ENCODE data around the gene CCDC68. TPM values are rescaled to one million over a fixed set of nuclear protein-coding genes. Genes with fewer than 3 reads are reported as not detected.

The CCDC68 gene
- total and polyA plus RNA-seq, 2 experiments from 2014 or later = 0.11 to 0.18 TPM

DNA sequence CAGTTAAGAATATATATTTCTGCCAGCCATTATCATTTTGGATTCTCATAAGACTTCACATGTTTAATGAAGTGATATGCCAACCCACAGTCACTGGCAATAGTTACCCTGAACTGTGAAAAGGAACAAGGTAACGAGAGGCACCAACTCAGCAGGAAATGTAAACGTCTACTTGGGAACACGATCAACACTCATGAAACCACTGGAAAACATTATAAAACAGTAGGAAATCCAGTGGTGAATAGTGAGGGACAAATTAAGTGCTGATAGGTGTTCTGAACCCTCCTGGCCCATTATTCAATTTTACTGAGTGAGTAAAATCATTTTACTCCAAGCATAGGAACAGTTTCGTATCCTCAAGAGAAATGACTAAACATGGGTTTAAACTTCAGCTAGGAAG, 17.1 kb downstream of the CCDC68 start:
- Histone ChIP-seq H3K9me2 (ENCODE audit: insufficient read depth) (no peaks in the 10 kb centered on the region), H3K36me3 (ENCODE audit: low read depth) (no peaks in the 10 kb centered on the region), H3K4me3 (no peak overlapping the region), H2AFZ (no peak overlapping the region), H3K4me1 (ENCODE audit: insufficient read depth) (no peaks in the 10 kb centered on the region), H3K79me2 (ENCODE audit: insufficient read depth) (no peaks in the 10 kb centered on the region), H3K27ac (no peak overlapping the region), H3F3A (ENCODE audit: insufficient read depth) (no peaks in the 10 kb centered on the region), H4K20me1 (ENCODE audit: insufficient read depth) (no peaks in the 10 kb centered on the region), H3K27me3 (replicated peaks; ENCODE audit: insufficient read depth) (no peaks in the 10 kb centered on the region), H3K9me3 (ENCODE audit: low read depth) (no peaks in the 10 kb centered on the region), H3K4me2 (ENCODE audit: unreplicated experiment) (no peak overlapping the region), H3K9ac (no peak overlapping the region)
- DNase-seq = no peak
- 68 to 72% methylated on average over 4 of the region's 4 CpGs for WGBS, 2 experiments (ENCODE audit: low coverage in 1 of 2, low lambda C conversion rate in 2 of 2, missing lambda C conversion rate in 2 of 2)
- in situ Hi-C loops (cut with MboI) = no loop called here
- TF ChIP-seq EZH2 (IDR thresholded peaks at IDR 0.05; ENCODE audit: insufficient read depth, poor library complexity, severe bottlenecking) (no peak), EZH2phosphoT487 (IDR thresholded peaks at IDR 0.05; ENCODE audit: insufficient read depth, low read depth) (no peak)

- Histone ChIP-seq H3K27me3 (replicated peaks; ENCODE audit: insufficient read depth) (no peaks in the 10 kb centered on the region), H4K20me1 (ENCODE audit: insufficient read depth) (no peaks in the 10 kb centered on the region), H3F3A (ENCODE audit: insufficient read depth) (no peaks in the 10 kb centered on the region), H3K9ac (no peak overlapping the region), H3K4me2 (ENCODE audit: unreplicated experiment) (no peak overlapping the region), H3K4me1 (ENCODE audit: insufficient read depth) (no peaks in the 10 kb centered on the region), H3K9me2 (ENCODE audit: insufficient read depth) (no peaks in the 10 kb centered on the region), H3K4me3 (no peak overlapping the region), H3K79me2 (ENCODE audit: insufficient read depth) (no peaks in the 10 kb centered on the region), H3K36me3 (ENCODE audit: low read depth) (no peaks in the 10 kb centered on the region), H3K27ac (no peak overlapping the region), H2AFZ (no peak overlapping the region), H3K9me3 (ENCODE audit: low read depth) (no peaks in the 10 kb centered on the region)
- DNase-seq = no peak
- in situ Hi-C loops (cut with MboI) = no loop called here
- 90 to 91% methylated on average over 7 of the region's 7 CpGs for WGBS, 2 experiments (ENCODE audit: low coverage in 1 of 2, low lambda C conversion rate in 2 of 2, missing lambda C conversion rate in 2 of 2)
- TF ChIP-seq EZH2phosphoT487 (IDR thresholded peaks at IDR 0.05; ENCODE audit: insufficient read depth, low read depth) = no peak
- TF ChIP-seq EZH2 (IDR thresholded peaks at IDR 0.05; ENCODE audit: insufficient read depth, poor library complexity, severe bottlenecking) = no peak
Observed at GRCh38 chr18:54939361-54939917, 19.8 kb downstream of the CCDC68 start.

DNA sequence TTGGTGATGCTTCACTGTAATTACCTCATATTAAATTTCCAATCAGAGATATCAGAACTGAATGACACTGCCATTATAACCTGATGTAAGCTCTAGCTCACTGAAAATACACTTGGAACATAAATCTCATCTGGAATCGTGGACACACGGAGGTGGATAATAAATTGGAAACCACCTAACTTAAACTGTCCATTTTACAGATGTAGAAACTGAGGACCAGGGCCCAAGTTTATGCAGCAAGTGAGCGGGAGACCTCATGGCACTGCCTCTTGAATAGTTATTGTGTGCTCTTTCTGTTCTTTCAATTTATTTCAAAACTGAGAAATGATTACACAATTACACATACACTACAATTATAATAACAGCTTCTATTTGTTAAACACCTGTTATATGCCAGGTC, 20.8 kb downstream of the CCDC68 start:
- Histone ChIP-seq H3K9me2 (ENCODE audit: insufficient read depth) (no peaks in the 10 kb centered on the region), H4K20me1 (ENCODE audit: insufficient read depth) (no peaks in the 10 kb centered on the region), H3K4me2 (ENCODE audit: unreplicated experiment) (no peak overlapping the region), H3K27me3 (replicated peaks; ENCODE audit: insufficient read depth) (no peaks in the 10 kb centered on the region), H3K36me3 (ENCODE audit: low read depth) (no peaks in the 10 kb centered on the region), H3K9ac (no peak overlapping the region), H3K9me3 (ENCODE audit: low read depth) (no peaks in the 10 kb centered on the region), H3K4me3 (no peak overlapping the region), H3K79me2 (ENCODE audit: insufficient read depth) (no peaks in the 10 kb centered on the region), H3K4me1 (ENCODE audit: insufficient read depth) (no peaks in the 10 kb centered on the region), H3K27ac (no peak overlapping the region), H3F3A (ENCODE audit: insufficient read depth) (no peaks in the 10 kb centered on the region), H2AFZ (no peak overlapping the region)
- WGBS, 2 experiments (ENCODE audit: low coverage in 1 of 2, low lambda C conversion rate in 2 of 2, missing lambda C conversion rate in 2 of 2) = 84 to 89% methylated on average over 3 of the region's 3 CpGs
- TF ChIP-seq EZH2 (IDR thresholded peaks at IDR 0.05; ENCODE audit: insufficient read depth, poor library complexity, severe bottlenecking) (no peak), EZH2phosphoT487 (IDR thresholded peaks at IDR 0.05; ENCODE audit: insufficient read depth, low read depth) (no peak)
- in situ Hi-C loops (cut with MboI) = no loop called here
- DNase-seq = no peak

- no peak overlapping the region for H3K4me3 ChIP-seq
- in situ Hi-C loops (cut with MboI) = no loop called here
- no peak overlapping the region for H3K27ac ChIP-seq
- H3K9me3 ChIP-seq (ENCODE audit: low read depth) = no peaks in the 10 kb centered on the region
- DNase-seq = no peak
- no peaks in the 10 kb centered on the region for H3K36me3 ChIP-seq (ENCODE audit: low read depth)
- no peak overlapping the region for H3K4me2 ChIP-seq (ENCODE audit: unreplicated experiment)
- no peaks in the 10 kb centered on the region for H4K20me1 ChIP-seq (ENCODE audit: insufficient read depth)
- no peaks in the 10 kb centered on the region for H3K4me1 ChIP-seq (ENCODE audit: insufficient read depth)
- no peaks in the 10 kb centered on the region for H3K9me2 ChIP-seq (ENCODE audit: insufficient read depth)
- no peaks in the 10 kb centered on the region for H3F3A ChIP-seq (ENCODE audit: insufficient read depth)
- no peak overlapping the region for H3K9ac ChIP-seq
- no peak for TF ChIP-seq EZH2phosphoT487 (IDR thresholded peaks at IDR 0.05; ENCODE audit: insufficient read depth, low read depth)
- TF ChIP-seq EZH2 (IDR thresholded peaks at IDR 0.05; ENCODE audit: insufficient read depth, poor library complexity, severe bottlenecking) = no peak
- H3K27me3 ChIP-seq (replicated peaks; ENCODE audit: insufficient read depth) = no peaks in the 10 kb centered on the region
- no peaks in the 10 kb centered on the region for H3K79me2 ChIP-seq (ENCODE audit: insufficient read depth)
- WGBS, 2 experiments (ENCODE audit: low coverage in 1 of 2, low lambda C conversion rate in 2 of 2, missing lambda C conversion rate in 2 of 2) = 33 to 77% methylated on average over 1 of the region's 1 CpG
- no peak overlapping the region for H2AFZ ChIP-seq
Observed at GRCh38 chr18:54932472-54932871, 26.8 kb downstream of the CCDC68 start.

- Histone ChIP-seq H3K27me3 (replicated peaks; ENCODE audit: insufficient read depth) (no peaks in the 10 kb centered on the region), H3K36me3 (ENCODE audit: low read depth) (no peaks in the 10 kb centered on the region), H2AFZ (no peak overlapping the region), H3K79me2 (ENCODE audit: insufficient read depth) (no peaks in the 10 kb centered on the region), H4K20me1 (ENCODE audit: insufficient read depth) (no peaks in the 10 kb centered on the region), H3K9ac (no peak overlapping the region), H3K4me1 (ENCODE audit: insufficient read depth) (peaks cover 9% of the 10 kb centered on the region; the same call in 1 of the 2 replicates), H3K27ac (no peak overlapping the region), H3K9me2 (ENCODE audit: insufficient read depth) (no peaks in the 10 kb centered on the region), H3K4me2 (ENCODE audit: unreplicated experiment) (no peak overlapping the region), H3K4me3 (no peak overlapping the region), H3F3A (ENCODE audit: insufficient read depth) (0 out of 2 replicates have a peak, but pooled peaks cover 7% of the 10 kb centered on the region), H3K9me3 (ENCODE audit: low read depth) (no peaks in the 10 kb centered on the region)
- in situ Hi-C loops (cut with MboI) = no loop called here
- WGBS, 2 experiments (ENCODE audit: low coverage in 1 of 2, low lambda C conversion rate in 2 of 2, missing lambda C conversion rate in 2 of 2) = 92 to 96% methylated on average over 4 of the region's 4 CpGs
- TF ChIP-seq EZH2phosphoT487 (IDR thresholded peaks at IDR 0.05; ENCODE audit: insufficient read depth, low read depth) (no peak), EZH2 (IDR thresholded peaks at IDR 0.05; ENCODE audit: insufficient read depth, poor library complexity, severe bottlenecking) (no peak)
- no peak for DNase-seq
Observed at GRCh38 chr18:54931152-54931551, 28.1 kb downstream of the CCDC68 start.

Measured in GM23248 (cell line).